Measurements from ENCODE around the gene C19orf25.

C19orf25 gene

DNA sequence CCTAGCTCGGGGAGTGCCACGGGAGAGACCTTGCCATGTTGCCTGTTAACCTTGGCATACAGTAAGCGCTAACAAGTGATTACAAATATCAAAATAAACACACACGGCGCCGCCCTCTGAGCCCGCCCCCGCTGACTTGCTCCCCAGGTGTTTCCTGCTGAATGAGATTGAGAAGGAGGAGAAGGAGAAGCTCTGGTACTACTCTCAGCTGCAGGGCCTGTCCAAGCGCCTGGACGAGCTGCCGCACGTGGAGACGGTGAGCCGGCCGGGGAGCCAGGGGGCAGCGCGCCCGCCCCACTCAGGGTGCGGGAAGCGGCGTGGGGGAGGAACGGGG is 24.0 kb downstream of the C19orf25 start (continued):
- TF ChIP-seq, protein P1, sequence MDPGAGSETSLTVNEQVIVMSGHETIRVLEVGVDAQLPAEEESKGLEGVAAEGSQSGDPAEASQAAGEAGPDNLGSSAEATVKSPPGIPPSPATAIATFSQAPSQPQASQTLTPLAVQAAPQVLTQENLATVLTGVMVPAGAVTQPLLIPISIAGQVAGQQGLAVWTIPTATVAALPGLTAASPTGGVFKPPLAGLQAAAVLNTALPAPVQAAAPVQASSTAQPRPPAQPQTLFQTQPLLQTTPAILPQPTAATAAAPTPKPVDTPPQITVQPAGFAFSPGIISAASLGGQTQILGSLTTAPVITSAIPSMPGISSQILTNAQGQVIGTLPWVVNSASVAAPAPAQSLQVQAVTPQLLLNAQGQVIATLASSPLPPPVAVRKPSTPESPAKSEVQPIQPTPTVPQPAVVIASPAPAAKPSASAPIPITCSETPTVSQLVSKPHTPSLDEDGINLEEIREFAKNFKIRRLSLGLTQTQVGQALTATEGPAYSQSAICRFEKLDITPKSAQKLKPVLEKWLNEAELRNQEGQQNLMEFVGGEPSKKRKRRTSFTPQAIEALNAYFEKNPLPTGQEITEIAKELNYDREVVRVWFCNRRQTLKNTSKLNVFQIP (CRISPR knock-in tag; IDR thresholded peaks at IDR 0.05; ENCODE audit: borderline replicate concordance, low read depth) = no peak

DNA sequence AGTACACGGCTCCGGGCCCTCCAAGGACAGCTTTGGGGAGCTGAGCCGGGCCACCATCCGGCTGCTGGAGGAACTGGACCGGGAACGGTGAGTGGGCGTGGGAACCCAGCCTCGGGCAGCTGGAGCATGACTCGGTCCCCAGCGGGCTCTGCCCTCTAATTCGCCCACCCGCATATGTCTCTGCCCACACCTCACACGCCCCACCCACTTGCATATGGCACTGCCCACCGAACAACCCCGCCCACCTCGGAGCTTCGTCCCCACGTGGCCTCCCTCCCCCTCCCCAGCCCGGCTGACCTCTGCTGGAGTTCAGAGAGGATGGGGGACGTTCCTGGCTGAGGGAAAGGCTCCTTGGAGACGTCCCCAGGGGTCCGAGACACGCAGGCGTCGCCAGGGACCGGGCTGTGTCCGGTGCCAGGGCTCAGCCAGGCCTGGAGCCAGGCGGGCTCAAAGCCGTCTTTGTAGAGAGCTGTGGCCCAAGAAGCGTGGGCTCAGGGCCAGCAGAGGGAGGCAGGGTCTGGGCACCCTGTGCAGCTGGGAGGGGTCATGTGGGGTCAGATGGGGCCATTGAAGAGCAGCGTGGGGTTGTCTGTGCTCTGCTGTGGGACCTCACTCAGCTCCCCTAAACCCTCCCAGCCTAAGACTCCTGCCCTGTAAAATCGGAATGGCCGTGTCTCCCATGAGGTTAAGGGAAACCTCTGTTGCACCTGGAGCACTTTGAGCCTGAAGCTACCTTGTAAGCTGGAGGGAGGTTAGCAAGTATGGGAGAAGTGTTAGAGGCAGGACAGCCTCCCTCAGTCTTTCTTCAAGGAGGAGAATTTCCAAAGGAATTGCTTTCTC is 25.3 kb downstream of the C19orf25 start:
- TF ChIP-seq PPARA (CRISPR knock-in tag; IDR thresholded peaks at IDR 0.05; ENCODE audit: borderline replicate concordance) (no peak), ZFP3 (CRISPR knock-in tag; IDR thresholded peaks at IDR 0.05) (no peak), GLIS3 (CRISPR knock-in tag; IDR thresholded peaks at IDR 0.05) (no peak), ZNF565 (CRISPR knock-in tag; conservative IDR thresholded peaks at IDR 0.05; ENCODE audit: low read depth) (no peak), ISL1 (CRISPR knock-in tag; IDR thresholded peaks at IDR 0.05) (no peak), SNAI2 (CRISPR knock-in tag; IDR thresholded peaks at IDR 0.05) (no peak), ZNF8 (CRISPR knock-in tag; IDR thresholded peaks at IDR 0.05) (no peak), OSR1 (CRISPR knock-in tag; IDR thresholded peaks at IDR 0.05) (no peak), BACH2 (CRISPR knock-in tag; IDR thresholded peaks at IDR 0.05; ENCODE audit: borderline replicate concordance) (no peak), RARB (CRISPR knock-in tag; IDR thresholded peaks at IDR 0.05) (no peak), TOX (CRISPR knock-in tag; IDR thresholded peaks at IDR 0.05; ENCODE audit: borderline replicate concordance) (no peak), ESRRG (CRISPR knock-in tag; IDR thresholded peaks at IDR 0.05) (no peak), ARNTL (CRISPR knock-in tag; IDR thresholded peaks at IDR 0.05; ENCODE audit: borderline replicate concordance, low read depth) (no peak), ZC3H10 (CRISPR knock-in tag; IDR thresholded peaks at IDR 0.05) (no peak), CSDC2 (CRISPR knock-in tag; IDR thresholded peaks at IDR 0.05) (no peak), TCF4 (CRISPR knock-in tag; IDR thresholded peaks at IDR 0.05; ENCODE audit: borderline replicate concordance) (no peak)
- TF ChIP-seq, protein P1 (CRISPR knock-in tag; IDR thresholded peaks at IDR 0.05; ENCODE audit: borderline replicate concordance, low read depth) = no peak
- TF ChIP-seq, protein P2, sequence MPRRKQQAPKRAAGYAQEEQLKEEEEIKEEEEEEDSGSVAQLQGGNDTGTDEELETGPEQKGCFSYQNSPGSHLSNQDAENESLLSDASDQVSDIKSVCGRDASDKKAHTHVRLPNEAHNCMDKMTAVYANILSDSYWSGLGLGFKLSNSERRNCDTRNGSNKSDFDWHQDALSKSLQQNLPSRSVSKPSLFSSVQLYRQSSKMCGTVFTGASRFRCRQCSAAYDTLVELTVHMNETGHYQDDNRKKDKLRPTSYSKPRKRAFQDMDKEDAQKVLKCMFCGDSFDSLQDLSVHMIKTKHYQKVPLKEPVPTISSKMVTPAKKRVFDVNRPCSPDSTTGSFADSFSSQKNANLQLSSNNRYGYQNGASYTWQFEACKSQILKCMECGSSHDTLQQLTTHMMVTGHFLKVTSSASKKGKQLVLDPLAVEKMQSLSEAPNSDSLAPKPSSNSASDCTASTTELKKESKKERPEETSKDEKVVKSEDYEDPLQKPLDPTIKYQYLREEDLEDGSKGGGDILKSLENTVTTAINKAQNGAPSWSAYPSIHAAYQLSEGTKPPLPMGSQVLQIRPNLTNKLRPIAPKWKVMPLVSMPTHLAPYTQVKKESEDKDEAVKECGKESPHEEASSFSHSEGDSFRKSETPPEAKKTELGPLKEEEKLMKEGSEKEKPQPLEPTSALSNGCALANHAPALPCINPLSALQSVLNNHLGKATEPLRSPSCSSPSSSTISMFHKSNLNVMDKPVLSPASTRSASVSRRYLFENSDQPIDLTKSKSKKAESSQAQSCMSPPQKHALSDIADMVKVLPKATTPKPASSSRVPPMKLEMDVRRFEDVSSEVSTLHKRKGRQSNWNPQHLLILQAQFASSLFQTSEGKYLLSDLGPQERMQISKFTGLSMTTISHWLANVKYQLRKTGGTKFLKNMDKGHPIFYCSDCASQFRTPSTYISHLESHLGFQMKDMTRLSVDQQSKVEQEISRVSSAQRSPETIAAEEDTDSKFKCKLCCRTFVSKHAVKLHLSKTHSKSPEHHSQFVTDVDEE (CRISPR knock-in tag; IDR thresholded peaks at IDR 0.05) = no peak
- TF ChIP-seq, protein P3, sequence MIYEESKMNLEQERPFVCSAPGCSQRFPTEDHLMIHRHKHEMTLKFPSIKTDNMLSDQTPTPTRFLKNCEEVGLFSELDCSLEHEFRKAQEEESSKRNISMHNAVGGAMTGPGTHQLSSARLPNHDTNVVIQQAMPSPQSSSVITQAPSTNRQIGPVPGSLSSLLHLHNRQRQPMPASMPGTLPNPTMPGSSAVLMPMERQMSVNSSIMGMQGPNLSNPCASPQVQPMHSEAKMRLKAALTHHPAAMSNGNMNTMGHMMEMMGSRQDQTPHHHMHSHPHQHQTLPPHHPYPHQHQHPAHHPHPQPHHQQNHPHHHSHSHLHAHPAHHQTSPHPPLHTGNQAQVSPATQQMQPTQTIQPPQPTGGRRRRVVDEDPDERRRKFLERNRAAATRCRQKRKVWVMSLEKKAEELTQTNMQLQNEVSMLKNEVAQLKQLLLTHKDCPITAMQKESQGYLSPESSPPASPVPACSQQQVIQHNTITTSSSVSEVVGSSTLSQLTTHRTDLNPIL (CRISPR knock-in tag; IDR thresholded peaks at IDR 0.05; ENCODE audit: low read depth) = no peak
- peak; percentile 3; the same call in 1 of the 3 replicates for ATAC-seq

DNA sequence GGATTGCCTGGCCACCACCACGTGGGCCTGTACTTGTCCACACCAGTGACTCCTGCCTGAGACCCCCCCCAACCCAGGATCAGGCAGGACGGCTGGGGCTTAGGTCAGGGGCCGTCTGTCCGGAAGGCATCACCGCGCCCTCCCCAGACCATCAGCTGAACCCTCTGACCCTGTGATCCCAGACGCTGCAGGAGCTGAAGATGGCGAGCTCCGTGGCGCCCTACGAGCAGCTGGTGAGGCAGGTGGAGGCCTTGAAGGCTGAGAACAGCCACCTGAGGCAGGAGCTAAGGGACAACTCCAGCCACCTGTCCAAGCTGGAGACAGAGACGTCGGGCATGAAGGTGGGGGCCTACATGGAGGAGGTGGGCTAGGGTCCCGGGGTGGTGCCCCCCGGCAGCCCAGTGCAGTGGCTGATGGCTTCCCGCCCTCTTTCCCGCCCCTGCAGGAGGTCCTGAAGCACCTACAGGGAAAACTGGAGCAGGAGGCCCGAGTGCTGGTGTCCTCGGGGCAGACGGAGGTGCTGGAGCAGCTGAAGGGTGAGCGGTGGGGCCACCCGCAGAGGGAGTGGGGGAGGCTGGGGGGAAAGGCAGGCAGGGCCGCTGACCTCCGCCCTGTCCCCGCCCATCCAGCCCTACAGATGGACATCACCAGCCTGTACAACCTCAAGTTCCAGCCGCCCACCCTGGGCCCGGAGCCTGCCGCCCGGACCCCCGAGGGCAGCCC is 26.1 kb downstream of the C19orf25 start:
- TF ChIP-seq TOX (CRISPR knock-in tag; IDR thresholded peaks at IDR 0.05; ENCODE audit: borderline replicate concordance) = no peak
- no peak for TF ChIP-seq ZNF70 (CRISPR knock-in tag; IDR thresholded peaks at IDR 0.05)
- no peak for TF ChIP-seq ARNTL (CRISPR knock-in tag; IDR thresholded peaks at IDR 0.05; ENCODE audit: borderline replicate concordance, low read depth)
- no peak for TF ChIP-seq BACH2 (CRISPR knock-in tag; IDR thresholded peaks at IDR 0.05; ENCODE audit: borderline replicate concordance)
- TF ChIP-seq, protein P2 (CRISPR knock-in tag; IDR thresholded peaks at IDR 0.05) = no peak
- TF ChIP-seq, protein P1 (CRISPR knock-in tag; IDR thresholded peaks at IDR 0.05; ENCODE audit: borderline replicate concordance, low read depth) = no peak
- no peak for TF ChIP-seq ZC3H10 (CRISPR knock-in tag; IDR thresholded peaks at IDR 0.05)
- no peak for TF ChIP-seq ESRRG (CRISPR knock-in tag; IDR thresholded peaks at IDR 0.05)
- TF ChIP-seq CSDC2 (CRISPR knock-in tag; IDR thresholded peaks at IDR 0.05) = no peak
- TF ChIP-seq, protein P4, sequence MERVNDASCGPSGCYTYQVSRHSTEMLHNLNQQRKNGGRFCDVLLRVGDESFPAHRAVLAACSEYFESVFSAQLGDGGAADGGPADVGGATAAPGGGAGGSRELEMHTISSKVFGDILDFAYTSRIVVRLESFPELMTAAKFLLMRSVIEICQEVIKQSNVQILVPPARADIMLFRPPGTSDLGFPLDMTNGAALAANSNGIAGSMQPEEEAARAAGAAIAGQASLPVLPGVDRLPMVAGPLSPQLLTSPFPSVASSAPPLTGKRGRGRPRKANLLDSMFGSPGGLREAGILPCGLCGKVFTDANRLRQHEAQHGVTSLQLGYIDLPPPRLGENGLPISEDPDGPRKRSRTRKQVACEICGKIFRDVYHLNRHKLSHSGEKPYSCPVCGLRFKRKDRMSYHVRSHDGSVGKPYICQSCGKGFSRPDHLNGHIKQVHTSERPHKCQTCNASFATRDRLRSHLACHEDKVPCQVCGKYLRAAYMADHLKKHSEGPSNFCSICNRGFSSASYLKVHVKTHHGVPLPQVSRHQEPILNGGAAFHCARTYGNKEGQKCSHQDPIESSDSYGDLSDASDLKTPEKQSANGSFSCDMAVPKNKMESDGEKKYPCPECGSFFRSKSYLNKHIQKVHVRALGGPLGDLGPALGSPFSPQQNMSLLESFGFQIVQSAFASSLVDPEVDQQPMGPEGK (CRISPR knock-in tag; IDR thresholded peaks at IDR 0.05; ENCODE audit: borderline replicate concordance) = no peak
- ATAC-seq = no peak

Data from SK-N-SH treated with all-trans-retinoic acid at 6 μM for 48 hours (cell line).